ENCODE results near the gene TREH. TPM values are rescaled to one million over a fixed set of nuclear protein-coding genes. Genes with fewer than 3 reads are reported as not detected.
A peak's percentile ranks its signal among the peaks of the same experiment; 100 is the strongest.

Gene TREH
- total RNA-seq, 2 donors from 2014 or later: 2.4 to 2.8 TPM

DNA sequence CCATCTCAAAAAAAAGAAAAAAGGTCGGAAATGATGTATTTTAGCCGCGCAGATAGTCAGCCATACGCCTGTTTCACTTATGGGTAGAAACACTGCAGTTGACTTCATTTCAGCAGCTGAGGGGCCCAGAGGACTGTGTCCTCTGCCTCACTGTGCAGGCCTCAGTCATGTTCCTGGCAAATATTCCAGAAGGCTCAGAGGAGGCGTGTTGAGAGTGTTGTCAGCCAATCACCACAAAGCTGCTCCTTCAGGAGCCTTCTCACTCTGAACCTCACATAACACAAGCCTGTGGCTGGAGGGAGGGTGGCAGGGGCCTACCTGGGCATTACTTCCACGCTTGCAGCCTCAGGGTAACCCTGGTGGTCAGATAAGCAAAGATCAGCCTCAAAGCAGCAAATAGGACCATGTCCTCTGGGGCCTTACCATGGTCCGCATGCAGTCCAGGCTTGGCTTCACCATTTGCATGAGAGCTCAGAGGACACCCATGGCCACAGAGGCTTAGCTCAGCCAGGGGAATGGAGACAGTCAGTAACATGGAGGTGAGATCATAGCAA, 17.3 kb upstream of the TREH start:
- Histone ChIP-seq H3K9me3 (no peaks in the 10 kb centered on the region), H3K4me3 (no peak overlapping the region), H3K27me3 (no peaks in the 10 kb centered on the region), H3K4me1 (peaks cover 4% of the 10 kb centered on the region), H3K36me3 (no peaks in the 10 kb centered on the region), H3K9ac (ENCODE audit: low read depth in 2 of 2, low read length in 2 of 2) (no peak overlapping the region), H3K27ac (no peak overlapping the region)
- TF ChIP-seq, protein P1, sequence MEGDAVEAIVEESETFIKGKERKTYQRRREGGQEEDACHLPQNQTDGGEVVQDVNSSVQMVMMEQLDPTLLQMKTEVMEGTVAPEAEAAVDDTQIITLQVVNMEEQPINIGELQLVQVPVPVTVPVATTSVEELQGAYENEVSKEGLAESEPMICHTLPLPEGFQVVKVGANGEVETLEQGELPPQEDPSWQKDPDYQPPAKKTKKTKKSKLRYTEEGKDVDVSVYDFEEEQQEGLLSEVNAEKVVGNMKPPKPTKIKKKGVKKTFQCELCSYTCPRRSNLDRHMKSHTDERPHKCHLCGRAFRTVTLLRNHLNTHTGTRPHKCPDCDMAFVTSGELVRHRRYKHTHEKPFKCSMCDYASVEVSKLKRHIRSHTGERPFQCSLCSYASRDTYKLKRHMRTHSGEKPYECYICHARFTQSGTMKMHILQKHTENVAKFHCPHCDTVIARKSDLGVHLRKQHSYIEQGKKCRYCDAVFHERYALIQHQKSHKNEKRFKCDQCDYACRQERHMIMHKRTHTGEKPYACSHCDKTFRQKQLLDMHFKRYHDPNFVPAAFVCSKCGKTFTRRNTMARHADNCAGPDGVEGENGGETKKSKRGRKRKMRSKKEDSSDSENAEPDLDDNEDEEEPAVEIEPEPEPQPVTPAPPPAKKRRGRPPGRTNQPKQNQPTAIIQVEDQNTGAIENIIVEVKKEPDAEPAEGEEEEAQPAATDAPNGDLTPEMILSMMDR (IDR thresholded peaks at IDR 0.05): no peak
- intact Hi-C loops (cut with DNase I): loop anchor here (10.0 kb wide), 2 partner anchors 68 to 208 kb away; no protein-coding TSS in a partner anchor
- DNase-seq: no peak

DNA sequence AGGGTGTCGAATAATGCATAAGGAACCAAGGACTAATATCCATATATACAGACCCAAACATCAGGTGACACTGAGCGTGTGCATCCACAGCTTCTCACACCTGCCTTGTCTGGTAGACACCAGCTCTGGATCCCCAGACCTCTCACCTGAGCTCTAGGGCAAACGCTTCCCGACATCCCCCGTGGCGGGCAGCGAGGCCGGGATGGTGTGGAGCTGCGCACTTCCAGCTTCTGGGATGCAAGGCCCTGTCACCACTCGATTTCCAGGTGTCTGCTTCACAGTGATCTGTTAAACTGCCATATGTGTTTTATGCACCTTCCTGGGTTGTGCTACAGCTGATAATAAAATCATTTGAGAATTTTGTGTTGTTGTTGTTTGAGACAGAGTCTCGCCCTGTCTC, 15.3 kb upstream of the TREH start:
- TF ChIP-seq, protein P1 (IDR thresholded peaks at IDR 0.05): no peak
- H3K36me3 ChIP-seq: no peaks in the 10 kb centered on the region
- no peak overlapping the region for H3K9ac ChIP-seq (ENCODE audit: low read depth in 2 of 2, low read length in 2 of 2)
- no peak overlapping the region for H3K27ac ChIP-seq
- peaks cover 4% of the 10 kb centered on the region for H3K4me1 ChIP-seq
- intact Hi-C loops (cut with DNase I): loop anchor here (5.0 to 10.0 kb wide), 3 partner anchors 70 to 263 kb away; partner anchors contain the start of gene UPK2
- DNase-seq: no peak
- H3K27me3 ChIP-seq: no peaks in the 10 kb centered on the region
- no peaks in the 10 kb centered on the region for H3K9me3 ChIP-seq
- H3K4me3 ChIP-seq: no peak overlapping the region

DNA sequence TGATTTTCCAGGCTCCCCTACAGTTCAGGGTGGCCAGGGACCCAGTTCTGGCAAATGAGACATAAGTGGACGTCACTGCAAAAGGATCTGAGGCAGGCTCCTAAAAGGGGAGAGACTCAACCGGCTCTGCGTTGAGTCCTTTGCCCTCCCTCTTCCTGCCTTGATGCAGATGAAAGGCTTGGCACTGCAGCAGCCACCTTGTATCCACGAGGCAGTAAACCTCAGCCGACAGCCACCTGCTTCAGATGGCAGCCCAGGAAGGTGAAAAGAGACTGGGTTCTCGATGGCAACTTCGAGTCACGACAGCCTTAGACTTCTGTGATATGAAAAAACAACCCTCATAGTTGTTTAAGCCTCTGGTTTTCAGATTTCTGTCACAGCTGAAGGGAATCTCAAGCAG, 14.7 kb upstream of the TREH start:
- H3K36me3 ChIP-seq: no peaks in the 10 kb centered on the region
- H3K9ac ChIP-seq (ENCODE audit: low read depth in 2 of 2, low read length in 2 of 2): no peak overlapping the region
- no peak overlapping the region for H3K27ac ChIP-seq
- intact Hi-C loops (cut with DNase I): loop anchor here (5.0 to 10.0 kb wide), 3 partner anchors 71 to 263 kb away; partner anchors contain the start of gene UPK2
- H3K4me3 ChIP-seq: no peak overlapping the region
- TF ChIP-seq, protein P1 (IDR thresholded peaks at IDR 0.05): no peak
- no peaks in the 10 kb centered on the region for H3K27me3 ChIP-seq
- no peaks in the 10 kb centered on the region for H3K9me3 ChIP-seq
- no peak for DNase-seq
- H3K4me1 ChIP-seq: peaks cover 4% of the 10 kb centered on the region

DNA sequence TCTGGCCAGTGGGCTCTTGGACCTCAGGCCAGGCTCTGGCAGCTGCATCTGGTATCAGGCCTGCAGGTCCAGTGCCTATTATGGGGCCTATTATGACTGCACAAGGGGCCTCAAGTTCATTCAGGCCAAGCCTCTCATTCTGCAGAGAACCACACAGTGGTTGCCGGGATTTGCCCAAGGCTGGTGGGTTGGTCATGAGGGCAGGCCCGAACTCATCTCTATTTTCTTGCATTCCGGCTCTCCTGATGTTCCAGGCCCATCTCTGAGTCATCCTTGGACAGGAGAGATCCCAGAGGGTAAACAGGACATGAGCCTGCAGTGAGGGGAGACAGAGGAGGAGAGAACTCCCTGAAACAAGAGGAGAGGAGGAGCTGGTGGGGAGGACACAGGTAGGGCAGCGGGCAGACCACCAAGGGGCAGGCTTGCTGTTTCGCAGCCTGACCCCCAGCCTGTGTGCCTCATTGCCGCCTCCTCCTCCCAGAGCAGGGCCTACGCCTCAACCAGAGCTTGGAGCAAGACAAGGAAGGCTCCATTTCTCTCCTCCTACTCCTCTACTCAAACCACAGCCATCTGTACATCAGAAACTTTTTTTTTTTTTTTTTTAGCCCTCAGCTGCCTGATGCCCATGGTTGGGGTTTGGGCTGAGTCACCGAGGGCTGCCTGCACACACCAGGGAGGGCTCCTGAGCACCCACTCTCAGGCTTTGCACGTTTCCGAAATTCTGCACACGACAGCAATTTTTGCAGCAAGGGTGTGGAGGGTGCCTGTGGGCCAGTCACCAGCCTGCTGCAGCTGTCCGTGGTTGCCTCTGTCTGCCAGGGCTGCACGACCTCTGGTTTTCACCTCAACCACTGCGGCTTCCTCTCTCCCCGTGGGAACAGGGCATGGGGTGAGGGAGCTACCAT, 12.7 kb upstream of the TREH start:
- intact Hi-C loops (cut with DNase I): loop anchor here (5.0 to 10.0 kb wide), 3 partner anchors 73 to 265 kb away; partner anchors contain the start of gene UPK2
- peaks cover 4% of the 10 kb centered on the region for H3K4me1 ChIP-seq
- no peaks in the 10 kb centered on the region for H3K27me3 ChIP-seq
- H3K4me3 ChIP-seq: no peak overlapping the region
- DNase-seq: no peak
- no peaks in the 10 kb centered on the region for H3K36me3 ChIP-seq
- no peak overlapping the region for H3K9ac ChIP-seq (ENCODE audit: low read depth in 2 of 2, low read length in 2 of 2)
- TF ChIP-seq, protein P1 (IDR thresholded peaks at IDR 0.05): no peak
- H3K9me3 ChIP-seq: no peaks in the 10 kb centered on the region
- no peak overlapping the region for H3K27ac ChIP-seq

DNA sequence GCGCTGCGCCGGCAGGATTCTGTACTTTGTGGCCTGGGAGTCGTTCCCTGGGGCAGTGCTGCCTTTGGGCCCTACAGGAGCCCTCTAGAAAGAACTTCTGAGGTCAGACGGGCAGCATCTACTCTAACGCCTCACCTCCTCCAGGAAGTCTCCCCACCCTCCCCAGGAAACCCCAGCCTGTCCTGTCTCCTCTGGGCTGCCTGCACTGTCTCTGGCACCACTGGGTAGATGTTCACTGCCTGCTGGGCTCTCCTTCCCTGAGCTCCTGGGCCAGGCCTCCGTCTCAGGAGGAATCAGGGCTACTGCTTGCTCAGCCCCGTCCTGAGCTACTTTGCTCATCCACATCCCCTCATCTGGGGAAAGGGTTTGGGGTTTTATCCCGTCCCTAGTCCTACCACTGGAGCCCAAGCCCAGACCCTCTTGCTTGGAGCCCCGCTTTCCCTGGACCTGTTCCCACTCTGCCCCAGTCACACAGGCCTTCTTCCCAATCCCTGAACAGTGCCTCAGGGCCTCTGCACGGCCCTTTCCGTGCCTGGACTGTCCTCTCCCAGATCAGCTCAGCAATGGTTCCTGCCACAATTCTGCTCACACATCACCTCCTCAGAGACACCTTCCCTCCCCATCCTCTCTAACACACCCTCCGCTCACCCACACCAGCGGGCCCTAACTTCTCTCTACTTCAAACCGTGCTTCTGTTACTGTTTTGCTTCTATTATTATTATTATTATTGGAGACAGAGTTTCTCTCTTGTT, 11.3 kb upstream of the TREH start:
- no peaks in the 10 kb centered on the region for H3K27me3 ChIP-seq
- no peaks in the 10 kb centered on the region for H3K9me3 ChIP-seq
- no peaks in the 10 kb centered on the region for H3K36me3 ChIP-seq
- intact Hi-C loops (cut with DNase I): loop anchor here (5.0 to 10.0 kb wide), 3 partner anchors 74 to 267 kb away; partner anchors contain the start of gene UPK2
- DNase-seq: no peak
- H3K27ac ChIP-seq: no peak overlapping the region
- H3K4me3 ChIP-seq: no peak overlapping the region
- peak overlapping the region in 1 of 2 donors; percentile 12 for H3K9ac ChIP-seq (ENCODE audit: low read depth in 2 of 2, low read length in 2 of 2)
- TF ChIP-seq, protein P1 (IDR thresholded peaks at IDR 0.05): no peak
- peaks cover 4% of the 10 kb centered on the region for H3K4me1 ChIP-seq
